ENCODE data around the gene COL4A2.
"Not testable (repeated sequence)": the region's sequence is repeated elsewhere in the genome, so short reads cannot be mapped to it uniquely, and the experiment has no call there.

Gene COL4A2

GRCh38 chr13:110453091-110453490, 146.0 kb downstream of the COL4A2 start:
- H3K36me3 ChIP-seq (ENCODE audit: insufficient read depth, low read length): peaks cover 61% of the 10 kb centered on the region
- not testable (repeated sequence) for H3K9ac ChIP-seq (ENCODE audit: low read length); H3K27me3 ChIP-seq (ENCODE audit: control insufficient read depth in 1 of 2, insufficient read depth in 2 of 2, low read length in 2 of 2); H3K27ac ChIP-seq (ENCODE audit: low read depth, low read length); H3K9me3 ChIP-seq (ENCODE audit: low read length); H3K4me3 ChIP-seq (ENCODE audit: low read depth in 1 of 2, low read length in 2 of 2)
- peaks cover 23% of the 10 kb centered on the region for H3K4me1 ChIP-seq (ENCODE audit: insufficient read depth, low read length)

GRCh38 chr13:110453797-110454196, 146.7 kb downstream of the COL4A2 start:
- Histone ChIP-seq H3K9me3 (ENCODE audit: low read length) (no peaks in the 10 kb centered on the region), H3K36me3 (ENCODE audit: insufficient read depth, low read length) (peaks cover 60% of the 10 kb centered on the region), H3K4me1 (ENCODE audit: insufficient read depth, low read length) (peaks cover 18% of the 10 kb centered on the region), H3K27ac (ENCODE audit: low read depth, low read length) (peak overlapping the region; percentile 42), H3K9ac (ENCODE audit: low read length) (no peak overlapping the region), H3K4me3 (ENCODE audit: low read depth in 1 of 2, low read length in 2 of 2) (no peak overlapping the region), H3K27me3 (ENCODE audit: control insufficient read depth in 1 of 2, insufficient read depth in 2 of 2, low read length in 2 of 2) (no peaks in the 10 kb centered on the region)

- no peak overlapping the region for H3K4me3 ChIP-seq (ENCODE audit: low read depth in 1 of 2, low read length in 2 of 2)
- peaks cover 18% of the 10 kb centered on the region for H3K4me1 ChIP-seq (ENCODE audit: insufficient read depth, low read length)
- H3K9me3 ChIP-seq (ENCODE audit: low read length): no peaks in the 10 kb centered on the region
- no peak overlapping the region for H3K9ac ChIP-seq (ENCODE audit: low read length)
- peaks cover 61% of the 10 kb centered on the region for H3K36me3 ChIP-seq (ENCODE audit: insufficient read depth, low read length)
- no peaks in the 10 kb centered on the region for H3K27me3 ChIP-seq (ENCODE audit: control insufficient read depth in 1 of 2, insufficient read depth in 2 of 2, low read length in 2 of 2)
- H3K27ac ChIP-seq (ENCODE audit: low read depth, low read length): peak overlapping the region; percentile 42
Observed at GRCh38 chr13:110454227-110454859, 147.3 kb downstream of the COL4A2 start.

GRCh38 chr13:110454956-110455355, 147.9 kb downstream of the COL4A2 start:
- H3K9ac ChIP-seq (ENCODE audit: low read length): no peak overlapping the region
- peak overlapping the region; percentile 42 for H3K27ac ChIP-seq (ENCODE audit: low read depth, low read length)
- H3K36me3 ChIP-seq (ENCODE audit: insufficient read depth, low read length): peaks cover 60% of the 10 kb centered on the region
- H3K9me3 ChIP-seq (ENCODE audit: low read length): no peaks in the 10 kb centered on the region
- H3K4me3 ChIP-seq (ENCODE audit: low read depth in 1 of 2, low read length in 2 of 2): no peak overlapping the region
- H3K27me3 ChIP-seq (ENCODE audit: control insufficient read depth in 1 of 2, insufficient read depth in 2 of 2, low read length in 2 of 2): no peaks in the 10 kb centered on the region
- H3K4me1 ChIP-seq (ENCODE audit: insufficient read depth, low read length): peaks cover 18% of the 10 kb centered on the region

- no peaks in the 10 kb centered on the region for H3K9me3 ChIP-seq (ENCODE audit: low read length)
- peaks cover 18% of the 10 kb centered on the region for H3K4me1 ChIP-seq (ENCODE audit: insufficient read depth, low read length)
- H3K27ac ChIP-seq (ENCODE audit: low read depth, low read length): no peak overlapping the region
- no peaks in the 10 kb centered on the region for H3K27me3 ChIP-seq (ENCODE audit: control insufficient read depth in 1 of 2, insufficient read depth in 2 of 2, low read length in 2 of 2)
- H3K9ac ChIP-seq (ENCODE audit: low read length): no peak overlapping the region
- H3K36me3 ChIP-seq (ENCODE audit: insufficient read depth, low read length): peaks cover 60% of the 10 kb centered on the region
- H3K4me3 ChIP-seq (ENCODE audit: low read depth in 1 of 2, low read length in 2 of 2): no peak overlapping the region
Observed at GRCh38 chr13:110455444-110455843, 148.4 kb downstream of the COL4A2 start.

- Histone ChIP-seq H3K9me3 (ENCODE audit: low read length) (no peaks in the 10 kb centered on the region), H3K4me3 (ENCODE audit: low read depth in 1 of 2, low read length in 2 of 2) (no peak overlapping the region), H3K9ac (ENCODE audit: low read length) (no peak overlapping the region), H3K4me1 (ENCODE audit: insufficient read depth, low read length) (peaks cover 18% of the 10 kb centered on the region), H3K27ac (ENCODE audit: low read depth, low read length) (no peak overlapping the region), H3K27me3 (ENCODE audit: control insufficient read depth in 1 of 2, insufficient read depth in 2 of 2, low read length in 2 of 2) (no peaks in the 10 kb centered on the region), H3K36me3 (ENCODE audit: insufficient read depth, low read length) (peaks cover 60% of the 10 kb centered on the region)
Observed at GRCh38 chr13:110455941-110456340, 148.9 kb downstream of the COL4A2 start.

GRCh38 chr13:110456550-110456949, 149.5 kb downstream of the COL4A2 start:
- Histone ChIP-seq H3K9me3 (ENCODE audit: low read length) (no peaks in the 10 kb centered on the region), H3K4me1 (ENCODE audit: insufficient read depth, low read length) (peaks cover 18% of the 10 kb centered on the region), H3K4me3 (ENCODE audit: low read depth in 1 of 2, low read length in 2 of 2) (no peak overlapping the region), H3K9ac (ENCODE audit: low read length) (no peak overlapping the region), H3K36me3 (ENCODE audit: insufficient read depth, low read length) (peaks cover 57% of the 10 kb centered on the region), H3K27ac (ENCODE audit: low read depth, low read length) (no peak overlapping the region), H3K27me3 (ENCODE audit: control insufficient read depth in 1 of 2, insufficient read depth in 2 of 2, low read length in 2 of 2) (no peaks in the 10 kb centered on the region)

GRCh38 chr13:110457361-110457760, 150.3 kb downstream of the COL4A2 start:
- peaks cover 60% of the 10 kb centered on the region for H3K36me3 ChIP-seq (ENCODE audit: insufficient read depth, low read length)
- H3K9me3 ChIP-seq (ENCODE audit: low read length): no peaks in the 10 kb centered on the region
- no peak overlapping the region for H3K9ac ChIP-seq (ENCODE audit: low read length)
- no peaks in the 10 kb centered on the region for H3K27me3 ChIP-seq (ENCODE audit: control insufficient read depth in 1 of 2, insufficient read depth in 2 of 2, low read length in 2 of 2)
- peaks cover 18% of the 10 kb centered on the region for H3K4me1 ChIP-seq (ENCODE audit: insufficient read depth, low read length)
- H3K27ac ChIP-seq (ENCODE audit: low read depth, low read length): no peak overlapping the region
- no peak overlapping the region for H3K4me3 ChIP-seq (ENCODE audit: low read depth in 1 of 2, low read length in 2 of 2)

GRCh38 chr13:110458017-110458416, 150.9 kb downstream of the COL4A2 start:
- Histone ChIP-seq H3K27me3 (ENCODE audit: control insufficient read depth in 1 of 2, insufficient read depth in 2 of 2, low read length in 2 of 2) (no peaks in the 10 kb centered on the region), H3K4me3 (ENCODE audit: low read depth in 1 of 2, low read length in 2 of 2) (no peak overlapping the region), H3K4me1 (ENCODE audit: insufficient read depth, low read length) (peaks cover 18% of the 10 kb centered on the region), H3K9me3 (ENCODE audit: low read length) (no peaks in the 10 kb centered on the region), H3K27ac (ENCODE audit: low read depth, low read length) (no peak overlapping the region), H3K36me3 (ENCODE audit: insufficient read depth, low read length) (peaks cover 66% of the 10 kb centered on the region), H3K9ac (ENCODE audit: low read length) (no peak overlapping the region)

- Histone ChIP-seq H3K36me3 (ENCODE audit: insufficient read depth, low read length) (peaks cover 71% of the 10 kb centered on the region), H3K27ac (ENCODE audit: low read depth, low read length) (no peak overlapping the region), H3K9me3 (ENCODE audit: low read length) (no peaks in the 10 kb centered on the region), H3K9ac (ENCODE audit: low read length) (no peak overlapping the region), H3K4me3 (ENCODE audit: low read depth in 1 of 2, low read length in 2 of 2) (no peak overlapping the region), H3K4me1 (ENCODE audit: insufficient read depth, low read length) (peaks cover 18% of the 10 kb centered on the region), H3K27me3 (ENCODE audit: control insufficient read depth in 1 of 2, insufficient read depth in 2 of 2, low read length in 2 of 2) (no peaks in the 10 kb centered on the region)
Observed at GRCh38 chr13:110458594-110459365, 151.7 kb downstream of the COL4A2 start.

- no peaks in the 10 kb centered on the region for H3K27me3 ChIP-seq (ENCODE audit: control insufficient read depth in 1 of 2, insufficient read depth in 2 of 2, low read length in 2 of 2)
- H3K4me1 ChIP-seq (ENCODE audit: insufficient read depth, low read length): no peaks in the 10 kb centered on the region
- H3K4me3 ChIP-seq (ENCODE audit: low read depth in 1 of 2, low read length in 2 of 2): no peak overlapping the region
- H3K9me3 ChIP-seq (ENCODE audit: low read length): no peaks in the 10 kb centered on the region
- H3K36me3 ChIP-seq (ENCODE audit: insufficient read depth, low read length): peaks cover 93% of the 10 kb centered on the region
- no peak overlapping the region for H3K27ac ChIP-seq (ENCODE audit: low read depth, low read length)
- H3K9ac ChIP-seq (ENCODE audit: low read length): no peak overlapping the region
Observed at GRCh38 chr13:110462091-110462490, 155.0 kb downstream of the COL4A2 start.

GRCh38 chr13:110463156-110463555, 156.1 kb downstream of the COL4A2 start:
- no peaks in the 10 kb centered on the region for H3K4me1 ChIP-seq (ENCODE audit: insufficient read depth, low read length)
- no peaks in the 10 kb centered on the region for H3K9me3 ChIP-seq (ENCODE audit: low read length)
- no peak overlapping the region for H3K27ac ChIP-seq (ENCODE audit: low read depth, low read length)
- no peak overlapping the region for H3K4me3 ChIP-seq (ENCODE audit: low read depth in 1 of 2, low read length in 2 of 2)
- H3K9ac ChIP-seq (ENCODE audit: low read length): no peak overlapping the region
- peaks cover 95% of the 10 kb centered on the region for H3K36me3 ChIP-seq (ENCODE audit: insufficient read depth, low read length)
- no peaks in the 10 kb centered on the region for H3K27me3 ChIP-seq (ENCODE audit: control insufficient read depth in 1 of 2, insufficient read depth in 2 of 2, low read length in 2 of 2)
